Sigmoid colon (tissue), 7 donors: Measurements from ENCODE around the gene NFATC1. TPM values are rescaled to one million over a fixed set of nuclear protein-coding genes. Genes with fewer than 3 reads are reported as not detected.

Source experiments
- DNase-seq: peaks from one replicate; pipeline ENCODE4 v3.0.0-alpha.2; 2019
- H3K27ac ChIP-seq, 4 donors: fragments of 200-600 bp; sonication (generic); one replicate each; pipeline ENCODE4 v1.5.1; 2016 to 2019; ENCODE audit warnings: mild to moderate bottlenecking in 1 of 4
- H3K27me3 ChIP-seq, 3 donors: fragments of 200-600 bp; sonication (generic); one replicate each; pipeline ENCODE4 v1.5.1; 2019; ENCODE audit warnings: mild to moderate bottlenecking in 1 of 3
- H3K36me3 ChIP-seq, 4 donors: fragments of 200-600 bp; sonication (generic); one replicate each; pipeline ENCODE4 v1.5.1; 2016 to 2019
- H3K4me1 ChIP-seq, 4 donors: fragments of 200-600 bp; sonication (generic); one replicate each; pipeline ENCODE4 v1.5.1; 2017 to 2019
- H3K4me3 ChIP-seq, 4 donors: fragments of 200-600 bp; sonication (generic); one replicate each; pipeline ENCODE4 v1.5.1; 2017 to 2019; ENCODE audit warnings: mild to moderate bottlenecking in 2 of 4, moderate library complexity in 1 of 4
- H3K9me3 ChIP-seq, 4 donors: fragments of 200-600 bp in 3 of 4; sonication (generic) in 3 of 4; one replicate each; pipeline versions ENCODE4 v1.5.1 to v1.6.1; 2013 to 2019
- EP300 ChIP-seq, 4 donors: sonication (generic); formaldehyde crosslinking; IDR thresholded peaks; one replicate each; pipeline ENCODE4 v1.6.1; 2017; ENCODE audit warnings: antibody characterized with exemption in 4 of 4
- POLR2A ChIP-seq, 2 donors: fragments of 450-650 bp; IDR thresholded peaks; one replicate each; pipeline ENCODE4 v1.6.1; 2016; ENCODE audit warnings: antibody characterized with exemption in 2 of 2, mild to moderate bottlenecking in 2 of 2, moderate library complexity in 2 of 2
- POLR2AphosphoS5 ChIP-seq, 4 donors: sonication (generic); formaldehyde crosslinking; IDR thresholded peaks; one replicate each; pipeline ENCODE4 v1.6.1; 2017; ENCODE audit warnings: antibody characterized with exemption in 4 of 4
- WGBS, 2 donors: extraction: QIAGEN DNeasy Blood & Tissue Kit; methylation state at CpG; one replicate each; pipeline ENCODE4 v1.1.7; 2013; 5-methylcytosine and 5-hydroxymethylcytosine counted together
- intact Hi-C: fragments of 100-400 bp; cut with DNase I; formaldehyde crosslinking; loops from one replicate; pipeline ENCODE4 v1.15.1; 2023
- polyA plus RNA-seq, 3 donors: library from polyadenylated mRNA; stranded (reverse); fragments of 200-250 nt; gene quantifications; one replicate each; pipeline ENCODE4 v1.2.3, GENCODE V29; 2013
- total RNA-seq, 4 donors: library from RNA; depleted of rRNA; stranded (reverse); fragments of >200 nt; gene quantifications; one replicate each; pipeline ENCODE4 v1.1.0, GENCODE V29; 2016
- TF ChIP-seq, protein P1 (sequence below), 4 experiments: fragments of 450-650 bp in 3 of 4; fragments of 200-600 bp in 1 of 4; IDR thresholded peaks; one replicate each; pipeline ENCODE4 v1.5.1; 2016 to 2019; ENCODE audit warnings: antibody characterized with exemption in 4 of 4, mild to moderate bottlenecking in 3 of 4, moderate library complexity in 2 of 4
- donor health status: healthy with polysubstance abuse.
- donor health status: Bipolar disorder and iron deficiency.
- donor health status: healthy.

The NFATC1 gene
- total RNA-seq (10 to 100 TPM in 3 of 4 donors, 1 to 10 TPM in 1; 7.3 to 13.8 (median 11.1) TPM), polyA plus RNA-seq (10 to 100 TPM in 1 of 3 donors, 1 to 10 TPM in 2; 1.6 to 12.4 (median 2.4) TPM)

DNA sequence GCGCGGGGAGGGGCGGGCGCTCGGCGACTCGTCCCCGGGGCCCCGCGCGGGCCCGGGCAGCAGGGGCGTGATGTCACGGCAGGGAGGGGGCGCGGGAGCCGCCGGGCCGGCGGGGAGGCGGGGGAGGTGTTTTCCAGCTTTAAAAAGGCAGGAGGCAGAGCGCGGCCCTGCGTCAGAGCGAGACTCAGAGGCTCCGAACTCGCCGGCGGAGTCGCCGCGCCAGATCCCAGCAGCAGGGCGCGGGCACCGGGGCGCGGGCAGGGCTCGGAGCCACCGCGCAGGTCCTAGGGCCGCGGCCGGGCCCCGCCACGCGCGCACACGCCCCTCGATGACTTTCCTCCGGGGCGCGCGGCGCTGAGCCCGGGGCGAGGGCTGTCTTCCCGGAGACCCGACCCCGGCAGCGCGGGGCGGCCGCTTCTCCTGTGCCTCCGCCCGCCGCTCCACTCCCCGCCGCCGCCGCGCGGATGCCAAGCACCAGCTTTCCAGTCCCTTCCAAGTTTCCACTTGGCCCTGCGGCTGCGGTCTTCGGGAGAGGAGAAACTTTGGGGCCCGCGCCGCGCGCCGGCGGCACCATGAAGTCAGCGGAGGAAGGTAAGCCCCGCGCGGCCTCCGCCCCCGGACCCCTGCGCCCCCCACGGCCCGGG is at the start of gene NFATC1:
Gene NFATC1, plus strand, starts transcription at position 170 of the 644 bp plus-strand sequence. Its CDS starts 295 bp downstream, at position 465.
- WGBS, 2 donors, result 1% methylated on average over 91 of the region's 91 CpGs
- intact Hi-C loops, result loop anchor here (5.0 kb wide), 1 partner anchor 111 kb away; no protein-coding TSS in a partner anchor
- peak; percentile 95 for DNase-seq

DNA sequence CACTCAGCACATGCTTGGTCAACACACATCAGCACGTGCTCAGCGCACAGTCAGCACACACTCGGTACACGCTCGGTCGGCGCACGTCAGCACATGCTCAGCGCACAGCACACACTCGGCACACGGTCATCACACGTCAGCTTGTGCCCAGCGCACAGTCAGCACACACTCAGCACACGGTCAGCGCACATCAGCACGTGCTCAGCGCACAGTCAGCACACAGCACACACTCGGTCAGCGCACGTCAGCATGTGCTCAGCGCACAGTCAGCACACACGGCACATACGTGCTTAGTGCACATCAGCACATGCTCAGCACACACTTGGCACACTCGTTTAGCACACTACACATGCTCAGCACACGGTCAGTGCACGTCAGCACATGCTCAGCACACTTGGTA is 49.7 kb upstream of the NFATC1 start:
- no peak for DNase-seq
- H3K9me3 ChIP-seq, result no peaks in the 10 kb centered on the region
- H3K27ac ChIP-seq, result no peak overlapping the region
- H3K27me3 ChIP-seq, result no peaks in the 10 kb centered on the region
- H3K4me1 ChIP-seq, result no peaks in the 10 kb centered on the region
- TF ChIP-seq EP300 (IDR thresholded peaks at IDR 0.05), result no peak
- TF ChIP-seq, protein P1, sequence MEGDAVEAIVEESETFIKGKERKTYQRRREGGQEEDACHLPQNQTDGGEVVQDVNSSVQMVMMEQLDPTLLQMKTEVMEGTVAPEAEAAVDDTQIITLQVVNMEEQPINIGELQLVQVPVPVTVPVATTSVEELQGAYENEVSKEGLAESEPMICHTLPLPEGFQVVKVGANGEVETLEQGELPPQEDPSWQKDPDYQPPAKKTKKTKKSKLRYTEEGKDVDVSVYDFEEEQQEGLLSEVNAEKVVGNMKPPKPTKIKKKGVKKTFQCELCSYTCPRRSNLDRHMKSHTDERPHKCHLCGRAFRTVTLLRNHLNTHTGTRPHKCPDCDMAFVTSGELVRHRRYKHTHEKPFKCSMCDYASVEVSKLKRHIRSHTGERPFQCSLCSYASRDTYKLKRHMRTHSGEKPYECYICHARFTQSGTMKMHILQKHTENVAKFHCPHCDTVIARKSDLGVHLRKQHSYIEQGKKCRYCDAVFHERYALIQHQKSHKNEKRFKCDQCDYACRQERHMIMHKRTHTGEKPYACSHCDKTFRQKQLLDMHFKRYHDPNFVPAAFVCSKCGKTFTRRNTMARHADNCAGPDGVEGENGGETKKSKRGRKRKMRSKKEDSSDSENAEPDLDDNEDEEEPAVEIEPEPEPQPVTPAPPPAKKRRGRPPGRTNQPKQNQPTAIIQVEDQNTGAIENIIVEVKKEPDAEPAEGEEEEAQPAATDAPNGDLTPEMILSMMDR (IDR thresholded peaks at IDR 0.05), result no peak
- TF ChIP-seq POLR2A (IDR thresholded peaks at IDR 0.05), result no peak
- TF ChIP-seq POLR2AphosphoS5 (IDR thresholded peaks at IDR 0.05), result no peak
- intact Hi-C loops, result no loop called here
- peaks cover 31 to 78% (median 38%) of the 10 kb centered on the region in 4 donors for H3K36me3 ChIP-seq
- no peak overlapping the region for H3K4me3 ChIP-seq
- WGBS, 2 donors, result 93 to 98% methylated on average over 26 of the region's 26 CpGs

More for the DNA sequence above, at the start of gene NFATC1:
- no peaks in the 10 kb centered on the region for H3K9me3 ChIP-seq
- H3K4me1 ChIP-seq, result peaks cover 0 to 54% (median 41%) of the 10 kb centered on the region in 4 donors
- H3K36me3 ChIP-seq, result no peaks in the 10 kb centered on the region
- peak within 1 kb of the TSS; percentile 40 to 82 (median 64) for H3K4me3 ChIP-seq
- no peaks in the 10 kb centered on the region for H3K27me3 ChIP-seq
- TF ChIP-seq POLR2AphosphoS5 (IDR thresholded peaks at IDR 0.05), result peak; percentile 75 to 91 (median 80)
- TF ChIP-seq, protein P1 (IDR thresholded peaks at IDR 0.05), result no peak
- H3K27ac ChIP-seq, result peak within 1 kb of the TSS; percentile 95 to 98 (median 96)

DNA sequence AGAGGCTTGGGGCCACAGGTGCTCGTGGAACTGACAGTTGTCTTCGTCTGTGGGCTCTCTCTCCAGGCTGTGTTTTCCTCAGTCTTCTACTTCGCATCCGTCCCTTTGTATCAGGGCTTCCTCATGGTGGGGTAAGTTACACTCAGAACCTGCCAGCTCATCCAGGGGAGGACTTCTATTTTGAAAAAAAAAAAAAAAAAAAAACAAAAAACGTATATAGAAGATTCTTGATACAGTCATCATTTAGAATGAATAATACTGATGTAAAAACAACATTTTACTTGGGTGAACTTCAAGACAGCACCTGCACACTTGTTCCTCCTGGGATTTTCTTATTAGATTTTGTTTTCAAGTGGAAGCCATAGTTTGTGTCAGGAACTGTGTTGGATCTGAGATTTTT is 47.7 kb upstream of the NFATC1 start:
- Histone ChIP-seq H3K4me1 (no peaks in the 10 kb centered on the region), H3K4me3 (no peak overlapping the region), H3K27ac (no peak overlapping the region), H3K9me3 (no peaks in the 10 kb centered on the region), H3K36me3 (peaks cover 31 to 89% (median 38%) of the 10 kb centered on the region in 4 donors), H3K27me3 (no peaks in the 10 kb centered on the region)
- intact Hi-C loops, result no loop called here
- 89 to 91% methylated on average over 5 of the region's 5 CpGs for WGBS, 2 donors
- TF ChIP-seq, protein P1 (IDR thresholded peaks at IDR 0.05), result no peak
- TF ChIP-seq POLR2AphosphoS5 (IDR thresholded peaks at IDR 0.05) (no peak), EP300 (IDR thresholded peaks at IDR 0.05) (no peak), POLR2A (IDR thresholded peaks at IDR 0.05) (no peak)
- DNase-seq, result no peak

DNA sequence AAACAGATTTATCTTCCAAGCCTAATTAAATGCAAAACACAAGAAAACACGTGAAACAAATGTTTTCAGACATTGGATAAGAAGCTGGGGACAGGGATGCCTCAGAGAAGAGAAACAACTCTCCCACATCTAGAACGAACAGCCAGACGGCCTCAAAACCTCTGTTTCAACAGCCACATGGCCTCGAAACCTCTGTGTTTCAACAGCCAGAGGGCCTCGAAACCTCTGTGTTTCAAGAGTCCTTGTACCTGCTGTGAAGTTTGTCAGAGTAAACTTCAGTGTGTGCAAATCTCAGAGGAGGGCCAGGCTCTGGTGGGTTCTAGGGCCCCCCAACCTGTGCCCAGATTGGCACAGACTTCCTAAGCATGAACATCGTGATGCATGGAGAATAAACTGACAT is 43.3 kb upstream of the NFATC1 start:
- Histone ChIP-seq H3K9me3 (no peaks in the 10 kb centered on the region), H3K4me3 (no peak overlapping the region), H3K36me3 (peaks cover 2 to 57% (median 6%) of the 10 kb centered on the region in 4 donors), H3K27me3 (no peaks in the 10 kb centered on the region), H3K27ac (no peak overlapping the region), H3K4me1 (no peaks in the 10 kb centered on the region)
- WGBS, 2 donors, result 78 to 83% methylated on average over 6 of the region's 6 CpGs
- no peak for DNase-seq
- intact Hi-C loops, result no loop called here
- TF ChIP-seq EP300 (IDR thresholded peaks at IDR 0.05), result no peak
- no peak for TF ChIP-seq POLR2A (IDR thresholded peaks at IDR 0.05)
- TF ChIP-seq, protein P1 (IDR thresholded peaks at IDR 0.05), result no peak
- TF ChIP-seq POLR2AphosphoS5 (IDR thresholded peaks at IDR 0.05), result no peak
